ENCODE measurements around the gene MFAP2. TPM values are rescaled to one million over a fixed set of nuclear protein-coding genes. Genes with fewer than 3 reads are reported as not detected.

Gene MFAP2
- total RNA-seq, 2 experiments from 2014 or later = not detected

GRCh38 chr1:16975838-16976237, 4.6 kb downstream of the MFAP2 start:
- H3K36me3 Mint-ChIP-seq (ENCODE audit: low read depth) = no peaks in the 10 kb centered on the region
- CTCF ChIA-PET = no interaction called here
- no peaks in the 10 kb centered on the region for H3K9me3 Mint-ChIP-seq
- H3K4me1 Mint-ChIP-seq (ENCODE audit: low read depth) = peaks cover 6% of the 10 kb centered on the region
- peaks cover 8% of the 10 kb centered on the region for H3K27me3 Mint-ChIP-seq (ENCODE audit: low read depth)
- no peak overlapping the region for H3K4me3 Mint-ChIP-seq
- DNase-seq = no peak
- no peak overlapping the region for H3K27ac Mint-ChIP-seq
- intact Hi-C loops (cut with micrococcal nuclease) = no loop called here

GRCh38 chr1:16975211-16975610, 5.2 kb downstream of the MFAP2 start:
- intact Hi-C loops (cut with micrococcal nuclease) = no loop called here
- Mint-ChIP-seq H3K27me3 (ENCODE audit: low read depth) (peaks cover 6% of the 10 kb centered on the region), H3K36me3 (ENCODE audit: low read depth) (no peaks in the 10 kb centered on the region), H3K4me1 (ENCODE audit: low read depth) (peaks cover 3% of the 10 kb centered on the region), H3K4me3 (no peak overlapping the region), H3K27ac (no peak overlapping the region), H3K9me3 (no peaks in the 10 kb centered on the region)
- no peak for DNase-seq
- CTCF ChIA-PET = no interaction called here

GRCh38 chr1:16973215-16973614, 7.2 kb downstream of the MFAP2 start:
- Mint-ChIP-seq H3K9me3 (no peaks in the 10 kb centered on the region), H3K27ac (no peak overlapping the region), H3K4me1 (ENCODE audit: low read depth) (no peaks in the 10 kb centered on the region), H3K27me3 (ENCODE audit: low read depth) (no peaks in the 10 kb centered on the region), H3K36me3 (ENCODE audit: low read depth) (no peaks in the 10 kb centered on the region), H3K4me3 (no peak overlapping the region)
- CTCF ChIA-PET = interaction anchor here (0.7 kb wide), 1 partner anchor 22 kb away, joined by 3 read pairs; no protein-coding TSS in a partner anchor
- DNase-seq = no peak
- intact Hi-C loops (cut with micrococcal nuclease) = no loop called here

GRCh38 chr1:16972189-16972895, 8.1 kb downstream of the MFAP2 start:
- Mint-ChIP-seq H3K27ac (no peak overlapping the region), H3K9me3 (no peaks in the 10 kb centered on the region), H3K4me1 (ENCODE audit: low read depth) (no peaks in the 10 kb centered on the region), H3K27me3 (ENCODE audit: low read depth) (no peaks in the 10 kb centered on the region), H3K36me3 (ENCODE audit: low read depth) (no peaks in the 10 kb centered on the region), H3K4me3 (no peak overlapping the region)
- CTCF ChIA-PET = interaction anchor here (0.7 kb wide), 1 partner anchor 21 kb away, joined by 3 read pairs; no protein-coding TSS in a partner anchor
- intact Hi-C loops (cut with micrococcal nuclease) = no loop called here
- no peak for DNase-seq

- Mint-ChIP-seq H3K4me1 (ENCODE audit: low read depth) (no peaks in the 10 kb centered on the region), H3K9me3 (no peaks in the 10 kb centered on the region), H3K36me3 (ENCODE audit: low read depth) (peaks cover 1% of the 10 kb centered on the region), H3K27ac (no peak overlapping the region), H3K4me3 (no peak overlapping the region), H3K27me3 (ENCODE audit: low read depth) (no peaks in the 10 kb centered on the region)
- intact Hi-C loops (cut with micrococcal nuclease) = no loop called here
- CTCF ChIA-PET = interaction anchor here (1.1 kb wide), 1 partner anchor 11 kb away, joined by 4 read pairs; no protein-coding TSS in a partner anchor
- no peak for DNase-seq
Observed at GRCh38 chr1:16971341-16972188, 8.9 kb downstream of the MFAP2 start.

GRCh38 chr1:16970132-16970910, 10.1 kb downstream of the MFAP2 start:
- Mint-ChIP-seq H3K27ac (no peak overlapping the region), H3K36me3 (ENCODE audit: low read depth) (peaks cover 1% of the 10 kb centered on the region), H3K4me3 (no peak overlapping the region), H3K9me3 (no peaks in the 10 kb centered on the region), H3K27me3 (ENCODE audit: low read depth) (no peaks in the 10 kb centered on the region), H3K4me1 (ENCODE audit: low read depth) (no peaks in the 10 kb centered on the region)
- CTCF ChIA-PET = interaction anchor here (0.5 to 1.1 kb wide), 2 partner anchors 10 to 76 kb away, joined by 4 read pairs; no protein-coding TSS in a partner anchor
- intact Hi-C loops (cut with micrococcal nuclease) = no loop called here
- no peak for DNase-seq

- Mint-ChIP-seq H3K9me3 (no peaks in the 10 kb centered on the region), H3K36me3 (ENCODE audit: low read depth) (peaks cover 1% of the 10 kb centered on the region), H3K27ac (no peak overlapping the region), H3K4me3 (no peak overlapping the region), H3K27me3 (ENCODE audit: low read depth) (no peaks in the 10 kb centered on the region), H3K4me1 (ENCODE audit: low read depth) (no peaks in the 10 kb centered on the region)
- intact Hi-C loops (cut with micrococcal nuclease) = loop anchor here (10.0 kb wide), 1 partner anchor 265 kb away; no protein-coding TSS in a partner anchor
- DNase-seq = no peak
- CTCF ChIA-PET = interaction anchor here (0.5 kb wide), 1 partner anchor 76 kb away, joined by 4 read pairs; no protein-coding TSS in a partner anchor
Observed at GRCh38 chr1:16969651-16970050, 10.8 kb downstream of the MFAP2 start.

GRCh38 chr1:16969057-16969611, 11.3 kb downstream of the MFAP2 start:
- H3K4me1 Mint-ChIP-seq (ENCODE audit: low read depth) = no peaks in the 10 kb centered on the region
- H3K27me3 Mint-ChIP-seq (ENCODE audit: low read depth) = no peaks in the 10 kb centered on the region
- no peaks in the 10 kb centered on the region for H3K9me3 Mint-ChIP-seq
- no peak overlapping the region for H3K4me3 Mint-ChIP-seq
- intact Hi-C loops (cut with micrococcal nuclease) = loop anchor here (10.0 kb wide), 1 partner anchor 266 kb away; no protein-coding TSS in a partner anchor
- no peak for DNase-seq
- H3K27ac Mint-ChIP-seq = no peak overlapping the region
- peaks cover 1% of the 10 kb centered on the region for H3K36me3 Mint-ChIP-seq (ENCODE audit: low read depth)
- CTCF ChIA-PET = interaction anchor here (0.8 kb wide), 1 partner anchor 9 kb away, joined by 7 read pairs; no protein-coding TSS in a partner anchor

- intact Hi-C loops (cut with micrococcal nuclease) = loop anchor here (10.0 kb wide), 1 partner anchor 266 kb away; no protein-coding TSS in a partner anchor
- Mint-ChIP-seq H3K27me3 (ENCODE audit: low read depth) (no peaks in the 10 kb centered on the region), H3K4me3 (no peak overlapping the region), H3K4me1 (ENCODE audit: low read depth) (no peaks in the 10 kb centered on the region), H3K9me3 (no peaks in the 10 kb centered on the region), H3K27ac (no peak overlapping the region), H3K36me3 (ENCODE audit: low read depth) (peaks cover 1% of the 10 kb centered on the region)
- DNase-seq = no peak
- CTCF ChIA-PET = interaction anchor here (0.8 kb wide), 1 partner anchor 8 kb away, joined by 7 read pairs; no protein-coding TSS in a partner anchor
Observed at GRCh38 chr1:16968372-16968771, 12.0 kb downstream of the MFAP2 start.

- Mint-ChIP-seq H3K27me3 (ENCODE audit: low read depth) (no peaks in the 10 kb centered on the region), H3K9me3 (no peaks in the 10 kb centered on the region), H3K27ac (no peak overlapping the region), H3K4me1 (ENCODE audit: low read depth) (no peaks in the 10 kb centered on the region), H3K36me3 (ENCODE audit: low read depth) (peaks cover 1% of the 10 kb centered on the region), H3K4me3 (no peak overlapping the region)
- no peak for DNase-seq
- intact Hi-C loops (cut with micrococcal nuclease) = loop anchor here (10.0 kb wide), 1 partner anchor 267 kb away; no protein-coding TSS in a partner anchor
- CTCF ChIA-PET = interaction anchor here (0.8 kb wide), 1 partner anchor 8 kb away, joined by 7 read pairs; no protein-coding TSS in a partner anchor
Observed at GRCh38 chr1:16967962-16968361, 12.5 kb downstream of the MFAP2 start.

GRCh38 chr1:16967095-16967575, 13.3 kb downstream of the MFAP2 start:
- H3K27me3 Mint-ChIP-seq (ENCODE audit: low read depth) = no peaks in the 10 kb centered on the region
- H3K36me3 Mint-ChIP-seq (ENCODE audit: low read depth) = peaks cover 1% of the 10 kb centered on the region
- no peak for DNase-seq
- H3K9me3 Mint-ChIP-seq = no peaks in the 10 kb centered on the region
- no peak overlapping the region for H3K4me3 Mint-ChIP-seq
- CTCF ChIA-PET = interaction anchor here (0.7 to 1.2 kb wide), 3 partner anchors 16 to 23 kb away, joined by 3 read pairs; no protein-coding TSS in a partner anchor
- intact Hi-C loops (cut with micrococcal nuclease) = loop anchor here (10.0 kb wide), 1 partner anchor 268 kb away; no protein-coding TSS in a partner anchor
- no peaks in the 10 kb centered on the region for H3K4me1 Mint-ChIP-seq (ENCODE audit: low read depth)
- no peak overlapping the region for H3K27ac Mint-ChIP-seq

Data from activated naive CD4-positive, alpha-beta T cell treated with anti-CD3 and anti-CD28 coated beads for 36 hours (primary cell).